GM12865 (cell line): Measurements from ENCODE around the gene SULT1E1.

ENCODE experiments used
- DNase-seq: peaks from one replicate; pipeline ENCODE4 v3.0.0; 2010; ENCODE audit warnings: low read depth
- H3K4me3 ChIP-seq: 2 replicates; pipeline ENCODE4 v1.5.1; 2011; ENCODE audit warnings: mild to moderate bottlenecking, low read depth, low read length, control low read depth
- TF ChIP-seq, protein P1 (sequence below): IDR thresholded peaks from 2 replicates; pipeline ENCODE4 v1.5.1; 2011; ENCODE audit warnings: low read length, control low read depth, low read depth, inconsistent platforms; ENCODE audit not compliant: insufficient read depth; ENCODE audit errors: missing control alignments

SULT1E1 gene

DNA sequence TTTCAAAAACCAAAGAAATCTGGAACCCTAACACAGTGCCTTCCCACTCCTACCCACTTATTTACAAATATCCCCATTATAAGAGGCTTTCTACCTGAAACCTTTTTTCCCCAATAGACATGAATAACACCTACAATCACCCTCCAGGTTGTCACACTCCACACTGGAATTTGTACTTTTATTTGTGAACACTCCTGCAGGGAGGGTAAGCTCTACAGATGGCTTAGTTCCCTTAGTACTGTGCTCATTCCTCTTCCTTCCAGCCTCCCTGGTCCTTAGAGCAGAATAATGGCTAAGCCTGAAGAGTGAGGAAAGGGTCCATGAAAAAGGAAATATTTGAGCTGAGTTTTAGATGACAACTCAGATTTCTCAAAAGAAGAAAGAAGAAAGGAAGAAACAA lies 22.2 kb upstream of the SULT1E1 start:
- TF ChIP-seq, protein P1, sequence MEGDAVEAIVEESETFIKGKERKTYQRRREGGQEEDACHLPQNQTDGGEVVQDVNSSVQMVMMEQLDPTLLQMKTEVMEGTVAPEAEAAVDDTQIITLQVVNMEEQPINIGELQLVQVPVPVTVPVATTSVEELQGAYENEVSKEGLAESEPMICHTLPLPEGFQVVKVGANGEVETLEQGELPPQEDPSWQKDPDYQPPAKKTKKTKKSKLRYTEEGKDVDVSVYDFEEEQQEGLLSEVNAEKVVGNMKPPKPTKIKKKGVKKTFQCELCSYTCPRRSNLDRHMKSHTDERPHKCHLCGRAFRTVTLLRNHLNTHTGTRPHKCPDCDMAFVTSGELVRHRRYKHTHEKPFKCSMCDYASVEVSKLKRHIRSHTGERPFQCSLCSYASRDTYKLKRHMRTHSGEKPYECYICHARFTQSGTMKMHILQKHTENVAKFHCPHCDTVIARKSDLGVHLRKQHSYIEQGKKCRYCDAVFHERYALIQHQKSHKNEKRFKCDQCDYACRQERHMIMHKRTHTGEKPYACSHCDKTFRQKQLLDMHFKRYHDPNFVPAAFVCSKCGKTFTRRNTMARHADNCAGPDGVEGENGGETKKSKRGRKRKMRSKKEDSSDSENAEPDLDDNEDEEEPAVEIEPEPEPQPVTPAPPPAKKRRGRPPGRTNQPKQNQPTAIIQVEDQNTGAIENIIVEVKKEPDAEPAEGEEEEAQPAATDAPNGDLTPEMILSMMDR = no peak
- no peak for DNase-seq
- H3K4me3 ChIP-seq = no peak overlapping the region

DNA sequence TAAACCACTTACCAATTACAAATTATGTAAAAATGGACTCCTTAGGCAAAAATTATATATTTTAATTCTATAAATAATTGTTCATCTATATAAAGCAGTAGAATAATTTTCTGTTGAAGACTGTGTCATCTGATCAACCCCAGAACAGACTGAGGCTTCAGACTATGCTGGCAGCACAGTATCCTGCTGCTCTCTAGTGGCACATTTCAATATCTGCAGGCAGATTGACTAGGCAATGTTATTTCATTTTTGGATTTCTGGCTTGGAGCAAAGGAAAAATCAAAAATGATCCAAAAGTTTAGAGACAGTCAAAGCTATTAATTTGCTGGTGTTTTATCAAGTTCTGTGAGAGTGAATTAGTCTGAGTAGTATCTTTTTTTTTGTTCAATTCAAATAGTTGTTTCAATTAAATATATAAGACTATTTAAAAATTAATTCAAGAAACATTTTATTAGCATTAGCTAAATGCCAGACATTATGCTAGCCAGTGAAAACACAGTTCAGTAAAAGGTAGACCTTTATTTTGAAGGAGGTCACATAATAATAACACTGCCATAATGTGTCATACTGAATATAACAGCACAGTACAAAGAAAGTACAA lies 21.3 kb upstream of the SULT1E1 start:
- TF ChIP-seq, protein P1 = peak; percentile 75
- no peak overlapping the region for H3K4me3 ChIP-seq
- DNase-seq = peak; percentile 53

DNA sequence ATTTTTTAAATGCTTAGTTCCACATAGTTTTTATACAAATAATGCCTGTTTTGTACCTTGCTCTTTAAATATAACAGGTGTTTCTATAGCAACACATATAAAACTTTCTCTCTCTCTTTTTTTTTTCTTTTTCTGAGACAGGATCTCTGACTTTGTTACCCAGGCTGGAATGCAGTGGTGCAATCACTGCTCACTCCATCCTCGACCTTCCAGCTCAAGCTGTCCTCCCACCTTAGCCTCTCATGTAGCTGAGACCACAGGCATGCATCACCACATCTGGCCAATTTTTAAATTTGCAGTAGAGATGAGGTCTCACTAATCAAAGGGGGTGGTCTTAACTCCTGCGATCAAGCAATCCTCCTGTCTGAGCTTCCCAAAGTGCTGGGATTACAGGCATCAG lies 18.3 kb upstream of the SULT1E1 start:
- DNase-seq = no peak

DNA sequence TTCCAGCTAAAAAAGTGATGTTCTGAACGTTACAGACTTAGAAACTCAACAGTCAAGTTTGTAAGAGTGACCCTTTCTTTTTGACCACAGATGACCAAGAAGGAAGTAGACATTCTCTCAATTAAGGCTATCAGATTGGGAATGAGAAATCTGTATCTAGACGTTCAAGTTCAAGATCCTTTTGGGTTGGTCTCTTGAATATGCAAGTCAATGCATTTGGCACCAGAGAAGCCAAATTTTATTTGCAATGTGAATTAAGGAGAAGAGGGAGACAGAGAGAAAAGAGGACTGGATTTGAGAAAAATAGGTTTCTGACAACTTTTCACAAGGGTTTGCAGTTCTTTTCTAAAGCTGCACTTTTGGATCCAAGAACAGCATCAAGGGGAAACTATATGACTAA lies 17.5 kb upstream of the SULT1E1 start:
- no peak for DNase-seq
- TF ChIP-seq, protein P1 = no peak
- no peak overlapping the region for H3K4me3 ChIP-seq

More for the DNA sequence above, 18.3 kb upstream of the SULT1E1 start:
- TF ChIP-seq, protein P1 = no peak
- no peak overlapping the region for H3K4me3 ChIP-seq

DNA sequence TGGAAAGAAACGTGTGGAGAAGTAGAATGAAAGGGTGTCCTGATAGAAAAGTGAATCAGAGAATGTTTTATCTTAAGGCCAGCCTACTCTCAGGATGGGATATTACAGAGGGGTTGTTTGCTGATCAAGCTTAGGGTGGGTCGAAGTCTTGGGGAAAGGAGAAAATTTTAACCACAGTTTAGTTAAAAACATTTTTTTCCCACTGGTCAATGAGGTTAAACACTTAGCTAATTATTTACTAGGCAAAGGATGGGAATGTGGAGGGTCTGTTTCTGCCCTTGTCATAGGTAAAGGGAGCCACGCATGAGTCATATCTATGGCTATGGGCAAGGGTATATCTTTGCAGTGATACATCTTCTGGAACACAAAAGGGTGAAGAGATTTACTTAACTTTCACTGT lies 16.1 kb upstream of the SULT1E1 start:
- no peak for DNase-seq
- H3K4me3 ChIP-seq = no peak overlapping the region
- TF ChIP-seq, protein P1 = no peak

DNA sequence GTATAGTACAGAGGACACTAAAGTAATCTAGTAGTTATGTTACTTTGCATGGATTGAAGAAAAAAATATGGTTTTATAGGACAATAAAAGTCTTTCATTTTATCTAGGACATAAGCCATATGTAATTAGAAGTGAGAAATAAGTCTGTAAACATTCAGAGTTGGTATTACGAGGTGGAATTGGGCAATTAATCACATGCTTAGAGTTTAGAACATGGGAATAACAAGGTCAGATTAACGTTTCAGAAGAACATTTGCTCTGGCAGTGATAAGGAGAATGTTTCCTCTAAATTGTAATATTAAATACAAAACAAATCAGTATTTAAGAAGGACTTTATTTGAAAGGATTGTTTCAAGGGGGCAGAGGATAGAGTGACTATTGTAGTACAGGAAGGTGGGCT lies 15.6 kb upstream of the SULT1E1 start:
- TF ChIP-seq, protein P1 = no peak
- no peak for DNase-seq
- no peak overlapping the region for H3K4me3 ChIP-seq

DNA sequence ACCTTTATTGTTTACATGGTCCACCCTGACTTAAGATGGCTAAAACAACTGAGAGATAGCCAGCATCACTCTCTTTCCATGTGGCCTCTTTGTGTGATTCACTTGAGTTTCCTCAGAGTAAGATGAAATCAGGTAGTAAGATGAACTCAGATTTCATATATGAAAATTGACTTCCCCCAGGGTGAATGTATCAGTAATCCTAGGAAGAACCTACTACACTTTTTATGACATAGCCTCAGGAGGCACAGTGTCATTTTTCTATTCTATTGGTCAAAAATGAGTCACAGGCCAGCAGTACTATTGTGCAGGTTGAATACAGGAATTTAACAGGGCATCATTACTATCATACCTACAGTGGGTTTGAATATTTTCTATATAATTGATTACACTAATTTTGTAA lies 14.6 kb upstream of the SULT1E1 start:
- TF ChIP-seq, protein P1 = no peak
- no peak for DNase-seq
- H3K4me3 ChIP-seq = no peak overlapping the region
